ENCODE results near the gene SEC24A. TPM values are rescaled to one million over a fixed set of nuclear protein-coding genes. Genes with fewer than 3 reads are reported as not detected.
"Not testable (repeated sequence)": the region's sequence is repeated elsewhere in the genome, so short reads cannot be mapped to it uniquely, and the experiment has no call there.

Gene SEC24A
- total RNA-seq, 1 donor from 2014 or later: 12.9 TPM

- peak; percentile 52 for DNase-seq (ENCODE audit: low read depth)
- H3K4me3 ChIP-seq (ENCODE audit: low read depth, low read length): no peak overlapping the region
- no peak for TF ChIP-seq CTCF (conservative IDR thresholded peaks at IDR 0.05; ENCODE audit: low read depth, low read length)
These were observed 22.1 kb upstream of the SEC24A start for GRCh38 chr5:134626369-134627014.

GRCh38 chr5:134634227-134634626 lies 14.4 kb upstream of the SEC24A start:
- TF ChIP-seq CTCF (conservative IDR thresholded peaks at IDR 0.05; ENCODE audit: low read depth, low read length): no peak
- no peak for DNase-seq (ENCODE audit: low read depth)
- H3K4me3 ChIP-seq (ENCODE audit: low read depth, low read length): no peak overlapping the region

- DNase-seq (ENCODE audit: low read depth); H3K4me3 ChIP-seq (ENCODE audit: low read depth, low read length): not testable (repeated sequence)
These were observed 13.2 kb upstream of the SEC24A start for GRCh38 chr5:134635366-134635765.

GRCh38 chr5:134637116-134637721 lies 11.4 kb upstream of the SEC24A start:
- TF ChIP-seq CTCF (conservative IDR thresholded peaks at IDR 0.05; ENCODE audit: low read depth, low read length): no peak
- no peak overlapping the region for H3K4me3 ChIP-seq (ENCODE audit: low read depth, low read length)
- DNase-seq (ENCODE audit: low read depth): no peak

- no peak overlapping the region for H3K4me3 ChIP-seq (ENCODE audit: low read depth, low read length)
- no peak for TF ChIP-seq CTCF (conservative IDR thresholded peaks at IDR 0.05; ENCODE audit: low read depth, low read length)
- DNase-seq (ENCODE audit: low read depth): no peak
These were observed 9.8 kb upstream of the SEC24A start for GRCh38 chr5:134638760-134639201.

- TF ChIP-seq CTCF (conservative IDR thresholded peaks at IDR 0.05; ENCODE audit: low read depth, low read length): no peak
- H3K4me3 ChIP-seq (ENCODE audit: low read depth, low read length): no peak overlapping the region
- DNase-seq (ENCODE audit: low read depth): no peak
These were observed 5.6 kb upstream of the SEC24A start for GRCh38 chr5:134642931-134643530.

- no peak for TF ChIP-seq CTCF (conservative IDR thresholded peaks at IDR 0.05; ENCODE audit: low read depth, low read length)
- DNase-seq (ENCODE audit: low read depth): peak; percentile 71
- peak overlapping the region; percentile 92 for H3K4me3 ChIP-seq (ENCODE audit: low read depth, low read length)
These were observed 698 bp upstream of the SEC24A start for GRCh38 chr5:134647750-134648424.
